Measurements from ENCODE around the gene C1orf53.

- TF ChIP-seq POLR2A (IDR thresholded peaks at IDR 0.05; ENCODE audit: insufficient read depth in 1 of 2, low read depth in 2 of 2, low read length in 2 of 2): no peak
- no peak for TF ChIP-seq CTCF (CRISPR knock-in tag; IDR thresholded peaks at IDR 0.05)
- no peak for TF ChIP-seq HDAC6 (IDR thresholded peaks at IDR 0.05; ENCODE audit: low read depth, low read length)
These were observed 48.7 kb downstream of the C1orf53 start for GRCh38 chr1:197951089-197951488.

Data from HepG2 (cell line).